Fibroblast of pulmonary artery (primary cell): ENCODE measurements around the gene NOL4L.

Experiments
- DNase-seq: peaks from one replicate; pipeline ENCODE4 v3.0.0-alpha.2; 2010; ENCODE audit warnings: low read depth
- H3K4me3 ChIP-seq: replicated peaks from 2 replicates; pipeline ENCODE4 v1.5.1; 2011; ENCODE audit warnings: low read depth, mild to moderate bottlenecking, control low read depth, low read length, moderate library complexity
- TF ChIP-seq, protein P1 (sequence below): IDR thresholded peaks from 2 replicates; pipeline ENCODE4 v1.5.1; 2011; ENCODE audit warnings: mild to moderate bottlenecking, control low read depth, low read length, inconsistent platforms; ENCODE audit errors: missing control alignments

The NOL4L gene

DNA sequence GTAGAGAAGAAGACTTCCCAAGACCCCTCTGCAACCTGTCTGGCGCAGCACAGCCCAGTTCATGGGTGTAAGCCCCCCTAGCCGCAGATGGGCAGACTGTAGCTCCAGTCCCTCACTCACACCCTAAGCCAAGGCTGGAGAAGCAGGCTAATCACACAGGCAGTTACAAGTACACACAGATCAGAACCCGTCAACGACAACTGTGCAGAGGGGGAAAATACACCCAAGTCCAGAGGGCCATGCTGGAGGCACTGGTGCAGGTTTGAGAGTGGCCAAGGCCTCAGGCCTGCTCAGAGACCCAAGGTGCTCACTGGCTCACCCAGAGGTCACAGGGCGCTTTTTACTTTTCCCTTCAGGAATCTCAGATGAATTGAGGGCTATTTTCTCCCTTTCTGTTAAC is 106.1 kb downstream of the NOL4L start:
- DNase-seq: no peak
- no peak overlapping the region for H3K4me3 ChIP-seq
- TF ChIP-seq, protein P1, sequence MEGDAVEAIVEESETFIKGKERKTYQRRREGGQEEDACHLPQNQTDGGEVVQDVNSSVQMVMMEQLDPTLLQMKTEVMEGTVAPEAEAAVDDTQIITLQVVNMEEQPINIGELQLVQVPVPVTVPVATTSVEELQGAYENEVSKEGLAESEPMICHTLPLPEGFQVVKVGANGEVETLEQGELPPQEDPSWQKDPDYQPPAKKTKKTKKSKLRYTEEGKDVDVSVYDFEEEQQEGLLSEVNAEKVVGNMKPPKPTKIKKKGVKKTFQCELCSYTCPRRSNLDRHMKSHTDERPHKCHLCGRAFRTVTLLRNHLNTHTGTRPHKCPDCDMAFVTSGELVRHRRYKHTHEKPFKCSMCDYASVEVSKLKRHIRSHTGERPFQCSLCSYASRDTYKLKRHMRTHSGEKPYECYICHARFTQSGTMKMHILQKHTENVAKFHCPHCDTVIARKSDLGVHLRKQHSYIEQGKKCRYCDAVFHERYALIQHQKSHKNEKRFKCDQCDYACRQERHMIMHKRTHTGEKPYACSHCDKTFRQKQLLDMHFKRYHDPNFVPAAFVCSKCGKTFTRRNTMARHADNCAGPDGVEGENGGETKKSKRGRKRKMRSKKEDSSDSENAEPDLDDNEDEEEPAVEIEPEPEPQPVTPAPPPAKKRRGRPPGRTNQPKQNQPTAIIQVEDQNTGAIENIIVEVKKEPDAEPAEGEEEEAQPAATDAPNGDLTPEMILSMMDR: no peak

DNA sequence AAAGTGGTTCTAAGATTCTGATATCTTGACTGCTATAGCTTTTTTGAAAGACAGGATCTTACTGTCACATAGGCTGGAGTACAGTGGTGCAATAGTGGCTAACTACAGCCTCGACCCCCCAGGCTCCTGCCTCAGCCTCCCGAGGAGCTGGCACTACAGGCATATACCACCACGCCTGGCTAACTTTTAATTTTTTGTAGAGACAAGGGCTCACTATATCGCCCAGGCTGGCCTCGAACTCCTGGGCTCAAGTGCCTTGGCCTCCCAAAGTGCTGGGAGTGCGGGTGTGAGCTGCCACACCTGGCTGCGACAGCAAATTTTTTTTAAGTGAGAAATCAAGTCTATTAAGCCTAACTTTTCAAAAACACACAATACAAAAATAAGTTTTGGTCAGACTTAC is 106.6 kb downstream of the NOL4L start:
- DNase-seq: no peak
- TF ChIP-seq, protein P1: no peak
- no peak overlapping the region for H3K4me3 ChIP-seq

DNA sequence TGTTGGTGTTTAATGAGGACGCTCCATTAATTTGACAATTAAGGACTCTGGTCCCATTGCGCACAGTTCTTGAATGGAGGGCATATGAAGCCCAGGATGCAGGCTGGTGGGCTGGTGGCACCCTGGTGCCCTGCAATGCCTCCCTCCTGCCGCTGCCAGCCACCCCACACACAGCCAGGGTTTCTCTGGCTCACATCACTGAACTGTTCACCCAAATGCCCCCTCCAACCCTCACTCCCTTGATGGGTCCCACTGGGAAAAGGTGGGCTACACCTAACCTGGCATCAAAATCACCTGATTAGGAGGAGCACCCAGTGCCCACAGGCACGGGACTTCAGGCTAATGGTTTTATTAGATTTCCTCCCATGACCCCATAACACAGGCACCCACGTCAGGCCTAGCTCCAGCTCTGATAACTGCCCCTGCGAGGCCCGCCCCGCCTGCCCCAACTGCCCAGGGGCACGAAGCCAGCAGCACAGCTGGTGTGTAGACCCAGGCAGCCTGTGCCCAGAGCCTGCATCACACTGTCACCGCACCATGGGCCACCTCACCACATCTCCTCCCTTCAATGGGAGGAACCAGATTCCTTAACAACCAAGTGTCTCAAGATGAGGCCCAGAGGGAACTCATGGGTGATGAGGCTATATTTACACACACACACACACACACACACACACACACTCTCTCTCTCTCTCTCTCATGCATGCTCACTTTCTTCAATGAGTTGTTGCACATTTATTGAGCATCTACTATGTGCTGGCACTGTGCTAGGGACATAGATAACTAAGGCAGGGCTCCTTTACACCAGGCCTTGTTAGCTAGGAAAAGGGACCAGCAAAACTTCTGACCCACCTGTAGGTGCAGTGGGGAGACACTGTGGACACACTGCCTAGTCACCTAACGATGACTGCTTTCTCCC is 107.3 kb downstream of the NOL4L start:
- TF ChIP-seq, protein P1: no peak
- no peak overlapping the region for H3K4me3 ChIP-seq
- no peak for DNase-seq

DNA sequence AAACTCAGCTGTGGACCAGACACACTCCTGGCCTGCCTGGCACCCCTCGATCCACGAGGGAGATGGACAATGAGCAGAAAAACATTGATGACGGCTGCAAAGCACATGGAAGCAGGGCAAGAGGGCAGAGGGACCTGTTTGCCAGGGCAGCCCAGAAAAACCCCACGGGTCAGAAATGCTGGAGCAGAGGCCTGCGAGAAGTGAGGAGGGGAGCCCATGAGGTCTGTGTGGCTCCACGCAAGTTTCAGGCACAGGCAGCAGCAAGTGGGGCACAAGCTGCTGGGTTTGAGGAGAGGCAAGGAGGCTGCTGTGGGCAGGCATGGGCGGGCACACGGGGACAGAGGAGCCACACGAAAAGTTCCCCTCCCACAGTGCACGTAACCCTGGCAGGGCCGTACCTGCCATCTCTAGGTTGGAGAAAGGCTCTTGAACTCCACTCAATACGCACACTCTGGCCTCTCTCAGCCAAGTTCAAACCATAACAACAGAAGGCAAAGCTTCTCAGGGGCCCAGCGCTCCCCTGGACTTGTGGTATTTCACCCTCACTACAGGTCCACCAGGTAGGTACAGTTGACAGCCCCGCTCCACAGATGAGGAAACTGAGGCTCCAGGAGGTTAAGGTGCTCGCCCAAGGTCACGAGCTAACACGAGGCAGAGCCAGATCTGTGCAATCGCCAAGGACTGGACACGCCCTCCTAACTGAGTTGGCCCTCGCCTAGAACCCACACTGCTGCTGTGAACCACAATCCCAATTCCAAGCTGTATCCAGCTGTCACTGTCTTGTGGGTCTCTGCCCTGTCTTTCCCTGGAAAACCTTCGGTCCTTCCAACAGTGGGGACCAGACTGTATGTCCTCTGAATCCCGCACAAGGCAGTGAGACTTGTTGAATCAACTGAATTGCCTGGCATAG is 108.2 kb downstream of the NOL4L start:
- no peak for DNase-seq
- TF ChIP-seq, protein P1: no peak
- H3K4me3 ChIP-seq: no peak overlapping the region

DNA sequence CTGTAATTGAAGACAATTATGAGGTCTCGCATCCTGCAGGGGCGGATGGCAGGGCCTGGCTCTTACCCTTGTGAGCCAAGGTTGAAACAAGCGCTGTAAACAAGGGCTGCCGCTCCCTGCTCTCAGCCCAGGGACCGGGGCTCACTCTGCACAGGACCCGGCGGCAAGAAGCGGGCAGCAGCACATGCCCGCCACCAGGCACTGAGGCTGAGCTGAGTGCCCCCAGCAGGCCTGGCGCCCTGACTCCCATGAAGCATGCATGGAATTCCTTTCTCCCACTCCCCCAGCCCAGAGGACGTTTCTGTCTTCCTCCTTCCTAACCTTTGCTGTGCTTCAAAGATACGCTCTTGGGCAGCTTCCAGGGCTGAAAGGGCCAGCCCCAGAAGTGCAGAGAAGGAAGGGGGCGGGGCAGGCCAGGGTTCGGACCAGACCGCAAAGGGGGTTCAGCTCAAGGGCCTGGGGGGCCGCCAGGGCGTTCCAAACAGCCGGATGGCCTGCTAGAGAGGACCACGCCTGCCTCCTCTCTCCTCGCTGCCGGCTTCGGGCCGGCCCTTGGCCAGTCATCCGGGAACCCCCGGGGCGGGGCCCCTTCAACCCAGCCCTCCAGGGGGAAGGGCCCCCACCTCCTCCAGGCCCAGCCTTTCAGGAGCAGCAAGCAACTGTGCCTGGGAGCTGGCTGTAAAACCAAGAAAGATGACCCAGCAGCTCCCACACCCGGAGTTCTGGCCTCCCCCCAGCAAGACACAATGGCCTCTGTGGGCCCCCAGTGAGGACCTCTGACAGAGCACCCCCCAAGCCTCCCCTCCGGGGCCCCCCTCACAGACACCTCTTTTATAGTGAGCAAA is 109.9 kb downstream of the NOL4L start:
- DNase-seq: peak; percentile 98
- peak overlapping the region; percentile 44 for H3K4me3 ChIP-seq
- TF ChIP-seq, protein P1: no peak

DNA sequence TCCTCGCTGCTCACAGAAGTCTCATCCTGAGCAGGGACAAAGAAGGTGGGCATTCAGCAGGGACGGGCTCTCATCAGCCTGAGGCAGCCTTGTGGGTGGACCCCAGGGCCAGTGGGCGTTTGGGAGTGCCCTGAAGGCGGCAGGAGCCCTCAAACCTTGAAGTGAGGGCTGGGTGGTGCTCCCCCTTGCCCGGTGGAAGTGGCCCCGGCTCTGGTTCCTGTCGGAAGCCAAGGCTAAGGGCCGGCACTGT is 110.5 kb downstream of the NOL4L start:
- DNase-seq: no peak

More for the DNA sequence above, 110.5 kb downstream of the NOL4L start:
- TF ChIP-seq, protein P1: no peak
- H3K4me3 ChIP-seq: peak overlapping the region; percentile 44
